A549 (cell line): ENCODE data around the gene TRIM65.

Experiments used
- ESRRA ChIP-seq: fragments of 150-350 bp; IDR thresholded peaks from 2 replicates; pipeline ENCODE4 v1.6.1; 2014; ENCODE audit warnings: mild to moderate bottlenecking, low read length, borderline replicate concordance
- JUN ChIP-seq, 2 experiments: fragments of >200 bp; sonication (Bioruptor Twin); formaldehyde crosslinking; IDR thresholded peaks; 2 replicates in 1 of 2; 3 replicates in 1 of 2; pipeline ENCODE4 v1.6.1; 2016 to 2017
- MAFK ChIP-seq: fragments of 450-650 bp; IDR thresholded peaks from 2 replicates; pipeline ENCODE4 v1.6.1; 2014; ENCODE audit not compliant: partially characterized antibody
- MYC ChIP-seq: IDR thresholded peaks from 2 replicates; pipeline ENCODE4 v1.6.1; 2012; ENCODE audit warnings: mild to moderate bottlenecking, inconsistent platforms, low read length, improper control_type of control experiment, borderline replicate concordance
- NFE2L2 ChIP-seq: fragments of 150-350 bp; conservative IDR thresholded peaks from 2 replicates; pipeline ENCODE4 v1.6.1; 2014; ENCODE audit warnings: low read length
- POLR2A ChIP-seq: IDR thresholded peaks from 2 replicates; pipeline ENCODE4 v1.6.1; 2012; ENCODE audit warnings: mild to moderate bottlenecking, low read length
- RCOR1 ChIP-seq: fragments of 150-350 bp; IDR thresholded peaks from 2 replicates; pipeline ENCODE4 v1.6.1; 2014; ENCODE audit warnings: antibody characterized with exemption, low read length, low read depth
- TF ChIP-seq, protein P1 (sequence below): fragments of >200 bp; sonication (Bioruptor Twin); formaldehyde crosslinking; IDR thresholded peaks from 3 replicates; pipeline ENCODE4 v1.5.1; 2016

DNA sequence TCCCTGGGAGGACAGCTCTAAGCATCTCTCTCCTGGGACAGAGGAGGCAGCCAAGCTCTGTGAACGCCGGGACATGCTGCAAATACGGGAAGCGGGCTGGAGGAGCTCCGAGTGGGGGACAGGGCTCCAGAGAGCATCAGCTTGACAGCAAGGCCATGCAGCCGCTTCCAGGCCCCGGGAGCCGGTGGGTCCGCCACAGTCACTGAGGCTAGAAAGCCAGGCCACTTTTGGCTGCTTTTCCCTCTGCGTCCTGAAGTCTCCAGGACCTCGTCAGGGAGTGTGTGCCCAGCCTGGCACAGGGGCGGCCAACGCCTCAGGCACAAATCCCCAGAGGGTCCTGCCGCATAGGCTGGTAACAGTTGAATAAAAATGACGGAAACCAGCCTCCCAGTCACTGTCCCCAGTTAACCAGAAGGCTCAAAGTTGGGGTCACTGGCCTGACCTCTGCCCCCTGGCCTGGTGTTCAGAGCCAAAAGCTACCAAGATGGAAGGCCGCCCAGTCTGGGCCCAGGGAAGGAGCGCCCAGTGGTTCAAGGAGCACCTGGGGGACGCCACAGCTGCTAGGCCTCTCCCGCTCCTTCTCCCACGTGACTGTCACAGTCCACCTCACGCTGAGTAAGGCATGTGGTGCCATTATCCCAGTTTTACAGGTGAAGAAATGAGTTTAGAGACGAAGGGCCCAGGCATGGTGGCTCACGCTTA lies 3.2 kb upstream of the TRIM65 start:
- TF ChIP-seq, protein P1, sequence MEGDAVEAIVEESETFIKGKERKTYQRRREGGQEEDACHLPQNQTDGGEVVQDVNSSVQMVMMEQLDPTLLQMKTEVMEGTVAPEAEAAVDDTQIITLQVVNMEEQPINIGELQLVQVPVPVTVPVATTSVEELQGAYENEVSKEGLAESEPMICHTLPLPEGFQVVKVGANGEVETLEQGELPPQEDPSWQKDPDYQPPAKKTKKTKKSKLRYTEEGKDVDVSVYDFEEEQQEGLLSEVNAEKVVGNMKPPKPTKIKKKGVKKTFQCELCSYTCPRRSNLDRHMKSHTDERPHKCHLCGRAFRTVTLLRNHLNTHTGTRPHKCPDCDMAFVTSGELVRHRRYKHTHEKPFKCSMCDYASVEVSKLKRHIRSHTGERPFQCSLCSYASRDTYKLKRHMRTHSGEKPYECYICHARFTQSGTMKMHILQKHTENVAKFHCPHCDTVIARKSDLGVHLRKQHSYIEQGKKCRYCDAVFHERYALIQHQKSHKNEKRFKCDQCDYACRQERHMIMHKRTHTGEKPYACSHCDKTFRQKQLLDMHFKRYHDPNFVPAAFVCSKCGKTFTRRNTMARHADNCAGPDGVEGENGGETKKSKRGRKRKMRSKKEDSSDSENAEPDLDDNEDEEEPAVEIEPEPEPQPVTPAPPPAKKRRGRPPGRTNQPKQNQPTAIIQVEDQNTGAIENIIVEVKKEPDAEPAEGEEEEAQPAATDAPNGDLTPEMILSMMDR = no peak
- no peak for TF ChIP-seq JUN (IDR thresholded peaks at IDR 0.05)
- no peak for TF ChIP-seq MAFK
- no peak for TF ChIP-seq POLR2A
- TF ChIP-seq MYC = no peak
- no peak for TF ChIP-seq ESRRA
- no peak for TF ChIP-seq NFE2L2
- no peak for TF ChIP-seq RCOR1
